Stimulated activated naive CD8-positive, alpha-beta T cell treated with anti-CD3 and anti-CD28 coated beads, Interleukin-15, amount 100 ng/mL, for 72 hours (primary cell): Measurements from ENCODE around the gene SLC38A8.

Source experiments
- ATAC-seq: fragments of 150-1000 bp; cut with Tn5 transposase; 2 replicates; pipeline ENCODE4 v1.10.0; 2021; ENCODE audit warnings: mild to moderate bottlenecking, moderate library complexity
- DNase-seq, 2 donors: peaks; one replicate each; pipeline ENCODE4 v3.0.0; 2021 to 2022
- H3K27ac Mint-ChIP-seq, 2 donors: one replicate each; pipeline ENCODE4 v1.8.0; 2022; ENCODE audit warnings: mild to moderate bottlenecking in 2 of 2, mixed read lengths in 2 of 2, moderate library complexity in 2 of 2
- H3K27me3 Mint-ChIP-seq: one replicate; pipeline ENCODE4 v1.8.0; 2022; ENCODE audit warnings: mixed read lengths
- H3K4me1 Mint-ChIP-seq: one replicate; pipeline ENCODE4 v1.8.0; 2022; ENCODE audit warnings: mild to moderate bottlenecking, mixed read lengths
- H3K4me3 Mint-ChIP-seq, 2 donors: one replicate each; pipeline ENCODE4 v1.8.0; 2022; ENCODE audit warnings: mild to moderate bottlenecking in 2 of 2, mixed read lengths in 2 of 2, moderate library complexity in 1 of 2
- H3K9me3 Mint-ChIP-seq, 2 donors: one replicate each; pipeline ENCODE4 v1.8.0; 2022; ENCODE audit warnings: mixed read lengths in 2 of 2

SLC38A8 gene

DNA sequence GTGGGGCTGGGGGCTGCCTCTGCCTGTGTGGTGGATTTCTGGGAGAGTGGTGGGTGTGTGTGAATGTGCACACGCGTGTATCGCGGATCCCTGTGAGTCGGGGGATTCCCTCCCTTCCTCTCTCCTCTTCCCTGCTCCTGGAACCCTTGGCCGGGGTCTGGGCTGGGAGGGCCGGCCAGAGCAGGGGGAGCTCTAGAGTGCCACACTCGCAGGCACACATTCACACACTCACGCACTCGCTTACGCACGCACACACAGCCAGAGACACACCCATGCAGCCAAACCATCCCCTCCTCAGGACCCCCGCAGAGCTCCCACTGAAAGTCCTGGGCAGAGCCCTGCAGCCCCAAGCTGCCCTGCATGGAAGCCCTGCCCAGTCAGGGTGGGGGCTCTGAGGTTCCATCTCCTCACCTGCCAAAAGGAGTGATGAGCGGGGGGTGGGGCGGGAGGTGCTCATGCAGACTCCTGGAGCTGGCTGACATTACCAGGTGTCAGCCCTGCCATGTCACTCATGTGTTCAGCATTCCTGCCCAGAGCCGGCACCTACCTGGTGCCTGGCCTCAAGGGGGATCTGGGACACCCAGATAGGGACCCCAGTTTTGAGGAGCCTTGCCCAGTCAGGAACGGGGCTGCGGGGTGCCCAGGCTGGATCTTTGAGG, 72.7 kb downstream of the SLC38A8 start:
- no peaks in the 10 kb centered on the region for H3K9me3 Mint-ChIP-seq
- peaks cover 61% of the 10 kb centered on the region for H3K27me3 Mint-ChIP-seq
- H3K4me3 Mint-ChIP-seq, result peak overlapping the region; percentile 15 to 39
- peaks cover 17% of the 10 kb centered on the region for H3K4me1 Mint-ChIP-seq
- no peak overlapping the region for H3K27ac Mint-ChIP-seq
- no peak for ATAC-seq
- no peak for DNase-seq

GRCh38 chr16:83968891-83969649, 73.5 kb downstream of the SLC38A8 start:
- no peaks in the 10 kb centered on the region for H3K9me3 Mint-ChIP-seq
- peaks cover 54% of the 10 kb centered on the region for H3K27me3 Mint-ChIP-seq
- ATAC-seq, result peak; percentile 14
- peaks cover 17% of the 10 kb centered on the region for H3K4me1 Mint-ChIP-seq
- H3K27ac Mint-ChIP-seq, result no peak overlapping the region
- peak overlapping the region; percentile 59 to 67 for H3K4me3 Mint-ChIP-seq
- DNase-seq, result no peak

DNA sequence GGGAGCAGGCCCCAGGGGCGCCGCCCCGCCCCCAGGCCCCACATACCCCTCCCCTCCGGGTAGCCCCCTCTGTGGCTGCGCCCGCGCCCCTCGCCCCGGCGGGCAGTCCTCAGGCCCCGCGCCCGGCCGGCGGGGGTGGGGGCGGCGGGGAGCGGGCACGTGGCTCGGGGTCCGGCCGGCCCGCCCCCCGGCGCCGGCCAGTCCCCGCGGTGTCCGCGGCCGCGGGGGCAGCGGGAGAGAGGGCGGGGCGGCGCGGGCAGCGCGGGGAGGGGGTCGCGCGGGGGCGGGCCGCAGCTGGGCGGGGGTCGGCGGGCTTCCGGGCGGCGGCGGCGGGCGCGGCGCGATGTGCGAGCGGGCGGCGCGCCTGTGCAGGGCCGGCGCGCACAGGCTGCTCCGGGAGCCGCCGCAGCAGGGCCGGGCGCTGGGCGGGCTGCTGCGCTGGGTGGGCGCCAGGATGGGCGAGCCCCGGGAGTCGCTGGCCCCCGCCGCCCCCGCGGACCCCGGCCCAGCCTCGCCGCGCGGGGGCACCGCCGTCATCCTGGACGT, 74.2 kb downstream of the SLC38A8 start:
- Mint-ChIP-seq H3K27me3 (peaks cover 51% of the 10 kb centered on the region), H3K9me3 (no peaks in the 10 kb centered on the region), H3K4me1 (peaks cover 17% of the 10 kb centered on the region), H3K4me3 (peak overlapping the region in 1 of 2 donors; percentile 57), H3K27ac (no peak overlapping the region)
- DNase-seq (no peak), ATAC-seq (peak; percentile 34)

- ATAC-seq, result peak; percentile 35
- no peaks in the 10 kb centered on the region for H3K9me3 Mint-ChIP-seq
- no peak within 1 kb of the TSS for H3K27ac Mint-ChIP-seq
- H3K27me3 Mint-ChIP-seq, result peaks cover 46% of the 10 kb centered on the region
- DNase-seq, result peak; percentile 35 to 38
- H3K4me3 Mint-ChIP-seq, result peak within 1 kb of the TSS; percentile 67
- peaks cover 17% of the 10 kb centered on the region for H3K4me1 Mint-ChIP-seq
These were observed 74.7 kb downstream of the SLC38A8 start, which contains the start of gene NECAB2 for GRCh38 chr16:83967838-83968305. TSS of gene NECAB2 (plus strand) at chr16:83968244. CDS start at chr16:83968649, 405 bp downstream.

GRCh38 chr16:83967091-83967490, 75.5 kb downstream of the SLC38A8 start:
- no peak for ATAC-seq
- Mint-ChIP-seq H3K9me3 (no peaks in the 10 kb centered on the region), H3K4me1 (peaks cover 17% of the 10 kb centered on the region), H3K27me3 (peaks cover 42% of the 10 kb centered on the region), H3K27ac (no peak overlapping the region), H3K4me3 (no peak overlapping the region)
- no peak for DNase-seq

- DNase-seq, result no peak
- H3K9me3 Mint-ChIP-seq, result no peaks in the 10 kb centered on the region
- peaks cover 17% of the 10 kb centered on the region for H3K4me1 Mint-ChIP-seq
- peaks cover 33% of the 10 kb centered on the region for H3K27me3 Mint-ChIP-seq
- no peak overlapping the region for H3K27ac Mint-ChIP-seq
- no peak for ATAC-seq
- H3K4me3 Mint-ChIP-seq, result no peak overlapping the region
These were observed 76.4 kb downstream of the SLC38A8 start for GRCh38 chr16:83966153-83966696.

GRCh38 chr16:83965444-83966152, 77.0 kb downstream of the SLC38A8 start:
- Mint-ChIP-seq H3K27ac (no peak overlapping the region), H3K4me3 (no peak overlapping the region), H3K4me1 (peaks cover 17% of the 10 kb centered on the region), H3K9me3 (no peaks in the 10 kb centered on the region), H3K27me3 (peaks cover 27% of the 10 kb centered on the region)
- no peak for DNase-seq
- no peak for ATAC-seq

GRCh38 chr16:83964684-83965443, 77.7 kb downstream of the SLC38A8 start:
- ATAC-seq (peak; percentile 24), DNase-seq (no peak)
- Mint-ChIP-seq H3K4me1 (peaks cover 14% of the 10 kb centered on the region), H3K4me3 (no peak overlapping the region), H3K27me3 (peaks cover 20% of the 10 kb centered on the region), H3K27ac (no peak overlapping the region), H3K9me3 (no peaks in the 10 kb centered on the region)

- no peak for ATAC-seq
- no peak overlapping the region for H3K4me3 Mint-ChIP-seq
- H3K4me1 Mint-ChIP-seq, result peaks cover 6% of the 10 kb centered on the region
These were observed 79.1 kb downstream of the SLC38A8 start for GRCh38 chr16:83963277-83964119.

GRCh38 chr16:83961591-83961990, 81.0 kb downstream of the SLC38A8 start:
- Mint-ChIP-seq H3K27me3 (no peaks in the 10 kb centered on the region), H3K4me3 (no peak overlapping the region), H3K4me1 (peaks cover 5% of the 10 kb centered on the region), H3K27ac (no peak overlapping the region), H3K9me3 (no peaks in the 10 kb centered on the region)
- ATAC-seq, result peak; percentile 10
- DNase-seq, result no peak

More at GRCh38 chr16:83963277-83964119, 79.1 kb downstream of the SLC38A8 start:
- no peak for DNase-seq
- peaks cover 8% of the 10 kb centered on the region for H3K27me3 Mint-ChIP-seq
- no peak overlapping the region for H3K27ac Mint-ChIP-seq
- no peaks in the 10 kb centered on the region for H3K9me3 Mint-ChIP-seq

GRCh38 chr16:83960521-83961249, 81.9 kb downstream of the SLC38A8 start:
- no peak overlapping the region for H3K4me3 Mint-ChIP-seq
- ATAC-seq, result no peak
- H3K9me3 Mint-ChIP-seq, result no peaks in the 10 kb centered on the region
- no peak for DNase-seq
- peaks cover 5% of the 10 kb centered on the region for H3K4me1 Mint-ChIP-seq
- H3K27me3 Mint-ChIP-seq, result peaks cover 7% of the 10 kb centered on the region
- no peak overlapping the region for H3K27ac Mint-ChIP-seq
